RKO (cell line): ENCODE data around the gene HOOK2.
A peak's percentile ranks its signal among the peaks of the same experiment; 100 is the strongest.

Source experiments
- DNase-seq: peaks from one replicate; pipeline ENCODE4 v3.0.0-alpha.2; 2016; ENCODE audit warnings: low spot score

HOOK2 gene

DNA sequence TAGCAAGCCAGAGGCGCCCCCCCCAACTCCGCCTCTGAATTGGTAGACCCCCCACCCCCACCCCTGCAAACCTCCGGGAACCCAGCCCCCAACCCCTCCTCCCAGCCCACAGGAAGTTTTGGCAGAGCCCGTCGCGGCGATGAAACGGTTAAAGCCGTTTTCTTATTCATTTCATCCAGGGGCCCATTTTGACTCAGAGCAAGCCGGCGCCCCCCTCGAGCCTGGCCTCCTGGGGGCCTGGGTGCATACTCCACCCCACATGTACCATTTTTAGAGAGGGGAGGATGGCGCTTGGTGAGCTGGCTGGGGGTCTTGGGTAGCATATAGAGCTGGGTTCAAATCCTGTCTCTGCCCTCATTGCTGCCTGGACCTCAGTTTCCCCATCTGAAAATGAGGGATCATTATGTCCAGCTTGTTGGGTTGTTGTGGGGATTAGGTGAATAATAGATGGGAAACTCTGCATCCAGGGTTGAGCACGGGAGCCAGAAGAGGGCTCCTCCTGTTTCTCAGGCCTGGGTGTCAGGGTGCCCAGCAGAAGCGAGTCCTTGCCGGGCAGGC, 8.0 kb upstream of the HOOK2 start:
- no peak for DNase-seq

DNA sequence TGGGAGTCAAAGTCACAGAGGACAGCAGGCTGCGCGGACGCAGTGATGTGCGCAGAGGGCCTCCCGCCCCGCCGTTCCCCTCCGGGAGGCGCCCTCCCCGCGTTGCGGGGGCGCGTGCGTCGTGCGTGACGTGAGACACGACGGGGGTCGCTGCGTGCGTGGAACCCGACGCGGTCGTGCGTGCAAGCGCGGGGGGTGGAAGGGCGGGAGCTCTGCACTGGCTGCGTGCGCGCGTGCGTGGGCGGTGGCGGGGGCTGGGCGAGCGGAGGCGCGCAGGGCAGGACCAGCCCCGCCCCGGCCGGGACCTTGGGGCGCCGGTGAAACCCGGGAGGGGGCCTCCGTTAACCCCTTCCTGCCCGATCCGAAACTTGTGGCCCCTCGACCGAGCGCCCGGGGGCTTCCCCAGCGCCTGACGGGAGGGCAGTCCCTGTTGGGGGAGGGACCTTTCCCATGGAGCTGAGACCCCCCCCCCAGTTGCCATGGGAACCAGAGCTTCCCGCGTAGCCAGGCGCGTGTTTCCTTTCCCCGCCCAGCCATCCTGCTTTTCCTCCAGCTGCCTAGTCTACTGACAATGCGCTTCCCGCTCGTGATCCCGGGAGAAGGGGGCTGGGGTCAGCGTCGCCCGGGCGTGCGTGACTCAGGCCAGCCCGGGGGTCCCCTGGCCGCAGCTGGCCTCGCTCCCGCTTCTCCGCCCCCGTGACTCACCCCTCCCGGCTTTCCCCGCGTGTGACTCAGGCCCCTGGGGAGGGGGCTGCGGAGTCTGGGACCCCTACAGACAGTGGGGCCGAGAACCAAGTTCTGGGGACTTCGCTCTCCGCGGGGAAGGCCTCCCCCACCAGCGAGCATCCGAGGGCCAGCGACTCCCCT, 7.3 kb upstream of the HOOK2 start:
- DNase-seq = peak; percentile 67

DNA sequence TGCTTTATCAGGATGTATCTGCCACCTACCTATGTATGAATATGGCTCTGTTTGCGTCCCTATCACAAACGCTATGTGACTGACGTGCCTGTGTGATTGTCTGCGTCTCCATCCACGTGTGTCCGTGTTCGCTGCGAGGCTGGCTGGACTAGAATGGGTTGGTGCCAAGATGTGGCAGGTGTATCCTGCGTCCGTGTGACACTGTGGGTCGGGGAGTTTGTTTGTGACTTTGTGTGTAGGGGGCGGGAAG, 6.7 kb upstream of the HOOK2 start:
- no peak for DNase-seq

DNA sequence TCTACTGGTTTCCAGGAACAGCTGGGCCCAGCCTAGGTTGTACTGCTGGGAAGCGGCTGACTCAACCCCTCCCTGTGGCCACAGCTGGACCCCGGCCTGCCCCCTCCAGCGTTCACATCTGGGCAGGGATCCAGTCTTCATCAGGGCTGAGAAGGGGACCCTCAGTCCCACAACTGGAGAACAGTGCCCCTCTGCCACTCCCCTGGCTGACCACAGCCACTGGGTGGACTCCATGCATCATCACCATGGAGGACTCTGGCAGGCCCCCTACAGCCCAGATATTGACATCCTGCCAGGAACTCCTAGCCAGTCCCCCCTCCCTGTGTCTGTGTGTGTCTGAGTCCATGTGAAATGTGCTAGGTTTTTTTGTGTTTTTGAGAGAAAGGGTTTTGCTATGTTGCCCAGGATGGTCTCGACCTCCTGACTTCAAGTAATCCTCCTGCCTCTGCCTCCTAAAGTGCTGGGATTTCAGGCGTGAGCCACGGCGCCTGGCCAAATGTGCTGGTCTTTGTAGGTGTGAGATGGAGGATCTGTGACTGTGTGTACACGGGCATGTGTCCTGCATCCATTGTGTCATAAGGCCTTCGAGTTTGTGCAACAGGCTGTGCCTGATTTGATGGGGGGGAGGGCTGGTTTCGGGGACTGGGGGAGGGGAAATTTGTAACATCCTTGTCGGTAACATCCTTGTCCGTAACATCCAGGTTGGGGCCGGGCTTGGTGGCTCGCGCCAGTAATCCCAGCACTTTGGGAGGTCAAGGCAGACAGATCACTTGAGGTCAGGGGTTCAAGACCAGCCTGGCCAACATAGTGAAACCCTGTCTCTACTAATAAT, 4.0 kb upstream of the HOOK2 start:
- no peak for DNase-seq

DNA sequence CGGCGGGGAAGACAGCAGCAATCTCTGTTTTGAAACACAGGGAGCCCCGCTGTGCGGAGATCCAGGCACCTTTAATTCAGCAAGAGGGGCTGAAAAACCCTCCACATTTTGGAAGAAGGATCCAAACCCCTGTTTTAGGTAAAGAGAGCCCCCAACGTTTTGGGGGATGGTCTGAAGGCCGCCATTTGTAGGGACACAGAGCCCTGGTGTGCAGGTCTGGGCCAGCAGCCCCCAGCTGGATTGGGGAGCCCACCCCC, 3.5 kb upstream of the HOOK2 start:
- DNase-seq = no peak

DNA sequence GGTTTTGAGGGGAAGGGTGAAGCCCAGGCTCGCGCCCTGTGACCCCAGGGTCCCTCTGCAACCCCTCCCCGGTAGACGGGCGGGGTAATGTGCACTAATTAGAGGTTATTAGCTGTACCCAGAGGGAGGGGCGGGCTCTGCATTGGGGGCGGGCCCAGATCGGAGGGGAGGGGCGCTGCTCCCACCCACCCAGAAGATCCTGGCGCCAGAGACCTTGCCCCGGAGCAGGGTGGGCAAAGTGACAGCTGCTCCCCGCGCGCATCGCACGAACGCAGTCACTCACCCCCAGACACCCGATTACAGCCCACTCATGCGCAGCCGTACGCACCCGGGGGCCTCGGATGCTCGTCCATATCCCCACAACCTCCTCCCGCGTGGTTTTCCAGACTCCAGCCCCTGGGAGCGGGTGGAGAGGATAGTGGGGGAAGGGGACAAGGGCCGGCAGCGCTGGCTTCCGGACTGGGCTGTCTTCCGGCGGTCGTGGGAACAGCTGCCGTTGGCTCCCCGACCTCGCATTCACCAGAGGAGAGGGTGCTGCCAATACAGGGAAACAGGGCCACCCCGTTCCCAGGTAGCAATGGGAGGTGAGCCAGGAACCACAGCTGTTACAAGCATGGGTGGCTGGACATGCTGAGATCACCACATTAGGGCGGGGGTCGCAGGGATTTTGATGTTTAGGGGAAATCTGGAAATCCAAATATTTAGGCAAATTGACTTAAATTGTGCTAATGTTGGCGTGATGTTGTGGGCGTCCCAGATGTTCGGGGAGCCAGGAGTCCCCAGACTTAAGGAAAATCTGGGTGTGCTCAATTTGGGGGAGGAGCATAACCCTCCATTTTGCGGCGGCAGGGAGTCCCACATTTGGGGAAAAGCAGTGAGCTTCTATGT, 2.9 kb upstream of the HOOK2 start:
- DNase-seq = no peak

DNA sequence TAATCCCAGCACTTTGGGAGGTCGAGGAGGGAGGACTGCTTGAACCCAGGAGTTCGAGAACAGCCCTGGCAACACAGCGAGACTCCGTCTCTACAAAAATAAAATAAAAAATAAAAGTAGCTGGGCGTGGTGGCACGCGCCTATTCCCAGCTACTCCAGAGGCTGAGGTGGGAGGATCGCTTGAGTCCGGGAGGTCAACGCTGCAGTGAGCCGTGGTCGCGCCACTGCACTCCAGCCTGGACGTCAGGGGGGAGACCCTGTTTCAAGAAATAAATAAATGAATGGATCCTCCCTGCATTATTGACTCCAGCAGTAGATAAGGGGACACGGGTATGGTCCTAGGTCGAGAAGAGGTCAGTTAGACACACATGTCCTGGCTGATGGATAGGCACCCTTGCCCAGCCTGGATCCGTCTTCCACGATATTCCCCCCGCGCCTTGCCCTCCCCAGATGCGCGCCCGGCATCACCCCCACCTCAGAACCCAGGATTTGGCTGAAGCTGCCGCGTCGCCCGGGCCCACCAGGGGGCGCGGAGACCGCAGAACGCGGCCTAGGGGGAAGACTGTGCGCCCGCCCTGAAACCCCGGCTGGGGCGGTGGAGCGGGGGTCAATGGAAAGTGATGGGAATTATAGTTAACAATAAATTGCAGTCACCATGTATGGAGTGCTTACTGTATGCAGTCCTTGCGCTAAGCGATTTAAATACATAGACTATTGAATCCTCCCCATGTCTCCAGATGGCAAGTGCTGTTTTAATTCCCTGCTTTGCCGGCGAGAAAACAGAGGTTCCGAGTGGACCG, 2.1 kb upstream of the HOOK2 start:
- no peak for DNase-seq

DNA sequence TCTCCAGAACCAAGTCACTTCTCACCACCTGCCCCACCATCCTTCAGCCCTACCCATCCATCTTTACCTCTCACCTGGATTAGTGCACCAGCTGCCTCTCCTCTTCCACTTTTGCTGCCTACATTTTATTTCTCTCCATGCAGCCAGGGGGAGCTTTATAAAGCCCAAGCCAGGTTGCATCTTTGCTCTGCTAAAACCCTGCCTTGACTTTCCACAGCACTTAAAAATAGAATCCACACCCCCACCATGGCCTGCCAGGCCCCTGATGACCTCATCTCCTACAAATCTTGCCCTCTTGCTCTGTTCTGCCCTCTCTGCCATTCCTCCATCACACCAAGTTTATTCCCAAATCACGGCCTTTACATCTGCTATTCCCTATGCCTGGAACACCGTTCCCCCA, 1.8 kb downstream of the HOOK2 start:
- peak; percentile 69 for DNase-seq

DNA sequence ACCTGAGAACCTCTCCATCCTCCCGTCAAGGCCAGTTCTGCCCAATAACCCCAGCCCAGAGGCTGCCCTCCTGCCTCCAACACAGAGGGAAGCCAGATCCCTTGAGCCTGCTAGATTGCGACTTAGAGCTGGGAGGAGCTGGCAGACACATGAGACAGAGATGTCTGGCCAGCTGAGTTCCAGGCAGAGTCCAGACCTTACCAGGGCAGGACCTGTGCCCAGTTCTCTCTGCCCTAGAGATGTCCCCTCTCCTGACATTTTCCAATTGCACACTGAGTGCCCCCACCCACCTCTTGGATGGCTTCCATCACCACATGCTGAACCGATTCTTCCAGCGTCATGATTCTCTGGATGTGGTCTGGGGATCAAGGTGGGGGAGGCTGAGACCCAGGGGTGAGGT, 3.0 kb downstream of the HOOK2 start:
- DNase-seq = no peak

DNA sequence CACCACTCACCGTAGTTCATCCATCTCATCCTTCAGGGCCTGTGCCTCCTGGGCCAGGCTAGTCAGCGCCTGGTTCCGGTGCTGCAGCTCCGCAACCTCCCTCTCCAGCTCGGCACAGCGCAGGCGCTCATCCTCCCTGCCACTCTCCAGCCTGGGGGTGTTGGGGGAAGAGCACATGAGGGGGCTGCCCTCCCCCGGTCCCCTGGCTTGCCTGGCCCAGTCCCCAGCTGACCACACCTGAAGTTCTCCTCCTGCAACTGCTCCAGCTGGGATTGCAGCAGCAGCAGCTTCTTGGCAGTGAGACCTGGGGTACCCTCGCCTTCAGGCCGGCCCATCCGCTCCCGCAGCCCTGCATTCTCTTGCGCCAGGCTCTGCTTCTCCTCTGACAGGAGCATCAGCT, 4.4 kb downstream of the HOOK2 start:
- DNase-seq = no peak

DNA sequence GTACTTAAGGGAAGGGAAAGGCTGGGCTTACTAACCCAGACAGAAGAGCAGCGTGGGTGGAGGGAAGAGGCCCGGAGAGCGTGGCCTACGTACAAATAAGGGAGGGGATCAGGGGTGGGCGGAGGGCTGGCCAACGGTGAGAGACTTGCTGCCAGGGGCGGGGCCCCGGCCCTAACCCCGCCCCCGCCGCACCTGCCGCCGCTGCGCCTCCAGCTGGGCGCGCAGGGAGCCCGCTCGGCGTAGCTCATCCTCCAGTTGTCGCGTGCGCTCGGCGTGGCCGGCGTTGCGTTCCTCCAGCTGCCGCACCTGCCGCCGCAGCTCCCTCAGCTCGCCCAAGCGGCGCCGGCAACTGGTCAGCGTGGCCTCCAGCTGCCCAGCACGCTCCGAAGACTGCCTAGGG, 5.7 kb downstream of the HOOK2 start:
- DNase-seq = no peak

DNA sequence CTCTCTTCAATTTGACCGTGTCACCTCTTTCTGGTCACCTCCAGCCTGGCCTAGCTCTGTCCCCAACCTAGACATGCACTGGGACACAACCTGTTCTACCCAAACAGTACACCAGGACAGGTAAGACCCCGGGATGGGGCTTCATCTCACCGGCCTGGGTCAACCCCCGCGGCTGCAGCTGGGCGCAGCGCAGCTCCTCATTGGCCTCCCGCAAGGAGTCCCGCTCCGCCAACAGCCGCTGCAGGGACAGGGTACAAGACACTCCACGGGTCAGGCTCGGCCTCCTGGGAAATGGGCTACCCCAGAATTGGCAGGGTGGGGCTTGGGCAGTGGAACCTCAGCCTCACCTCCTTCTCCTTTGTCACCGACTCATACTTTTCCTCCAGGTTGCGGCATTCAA, 7.7 kb downstream of the HOOK2 start:
- no peak for DNase-seq

DNA sequence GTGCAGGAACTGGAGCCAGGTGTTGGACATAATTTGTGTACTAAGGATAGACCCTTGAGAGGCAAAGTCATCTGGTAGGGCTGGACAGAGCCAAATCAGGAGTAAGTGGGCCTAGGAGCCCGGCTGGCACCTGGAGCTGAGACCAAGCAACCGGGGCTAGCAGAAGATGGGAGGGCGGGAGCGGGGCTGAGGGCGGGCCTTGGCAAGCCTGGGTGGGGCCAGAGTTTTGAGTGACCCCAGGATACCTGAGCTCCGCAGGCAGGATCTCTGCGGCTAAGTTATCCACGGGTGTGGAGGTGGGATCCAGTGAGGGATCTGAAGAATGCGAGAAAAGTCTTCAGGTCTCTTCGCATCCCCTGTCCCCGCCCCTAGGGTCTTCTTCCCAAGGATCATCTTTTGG, 8.2 kb downstream of the HOOK2 start:
- no peak for DNase-seq

DNA sequence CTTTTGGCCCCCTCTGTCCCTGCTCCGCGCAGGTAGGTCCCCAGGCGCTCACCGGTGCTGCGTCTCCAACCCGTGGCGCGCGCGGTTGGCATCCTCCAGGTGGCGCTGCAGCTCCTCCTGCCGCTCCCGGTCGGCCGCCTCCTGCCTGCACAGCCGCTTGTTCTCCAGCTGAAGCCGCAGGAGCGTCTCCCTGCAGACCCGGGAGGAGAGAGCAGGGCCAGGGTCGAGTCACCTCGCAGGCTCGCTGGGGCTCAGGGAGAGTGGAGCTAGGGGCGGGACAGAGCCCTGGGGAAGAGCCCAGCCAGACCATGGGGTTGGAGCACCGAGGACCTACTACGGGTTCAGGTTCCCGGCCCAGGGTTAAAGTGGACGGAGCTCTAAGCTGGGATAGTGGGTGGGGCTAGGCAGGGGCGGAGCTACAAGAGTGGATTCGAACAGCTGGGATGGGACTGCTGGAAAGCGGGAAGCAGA, 9.3 kb downstream of the HOOK2 start:
- DNase-seq = peak; percentile 89

DNA sequence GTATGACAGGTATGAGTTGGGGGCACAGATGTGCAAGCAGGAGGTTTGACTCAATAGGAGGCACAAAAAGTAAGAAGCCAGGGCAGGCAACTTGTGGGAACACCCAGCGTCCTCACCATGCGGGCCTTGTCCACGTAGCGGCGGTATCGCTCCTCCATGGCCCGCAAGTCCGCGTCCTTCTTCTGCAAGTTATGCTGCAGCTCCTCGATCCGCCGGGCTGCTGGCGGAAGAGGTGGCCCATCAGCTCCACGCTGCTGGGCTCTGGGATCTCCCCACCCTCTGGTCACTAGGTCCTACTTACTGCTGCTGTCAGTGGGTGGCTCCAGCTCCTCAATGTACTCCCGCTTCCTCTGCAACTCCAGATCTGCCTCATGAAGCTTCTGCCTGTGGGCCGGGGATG, 10.7 kb downstream of the HOOK2 start:
- DNase-seq = no peak

DNA sequence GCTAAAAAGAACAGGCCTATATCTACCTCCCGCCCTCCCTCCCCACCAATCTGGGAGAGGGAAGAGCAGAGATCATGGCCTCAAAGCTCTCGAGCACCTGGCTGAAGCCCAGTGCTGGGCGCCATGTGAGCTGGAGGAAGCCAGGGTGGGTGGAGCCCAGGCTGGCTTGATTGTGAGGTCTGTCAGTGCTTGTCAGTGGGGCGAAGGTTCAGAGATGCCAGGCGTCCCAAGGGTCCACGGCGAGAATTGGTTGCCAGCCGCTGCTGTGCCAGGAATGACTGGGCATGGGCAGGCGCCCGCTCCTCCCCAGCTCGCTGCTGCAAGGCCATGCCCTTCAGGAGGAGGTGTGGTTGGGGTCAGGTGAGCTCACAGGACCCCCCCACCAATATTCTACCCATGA, 12.3 kb downstream of the HOOK2 start:
- DNase-seq = no peak

DNA sequence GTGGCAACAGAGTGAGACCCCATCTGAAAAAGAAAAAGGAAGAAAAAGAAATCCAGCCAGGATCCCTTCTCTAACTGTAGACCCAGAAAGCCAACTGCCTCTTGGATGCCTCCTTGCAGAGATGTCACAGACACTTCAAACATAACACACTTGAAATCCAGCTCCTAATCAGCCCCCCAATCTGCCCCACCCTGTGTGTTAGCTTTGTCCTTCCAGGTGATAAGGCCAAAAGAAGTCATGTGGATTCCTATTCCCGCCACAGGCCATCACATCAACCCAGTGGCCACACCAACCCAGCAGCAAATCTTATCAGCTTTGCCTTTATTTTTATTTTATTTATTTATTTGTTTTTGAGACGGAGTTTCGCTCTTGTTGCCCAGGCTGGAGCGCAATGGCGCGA, 15.7 kb downstream of the HOOK2 start:
- DNase-seq = no peak

DNA sequence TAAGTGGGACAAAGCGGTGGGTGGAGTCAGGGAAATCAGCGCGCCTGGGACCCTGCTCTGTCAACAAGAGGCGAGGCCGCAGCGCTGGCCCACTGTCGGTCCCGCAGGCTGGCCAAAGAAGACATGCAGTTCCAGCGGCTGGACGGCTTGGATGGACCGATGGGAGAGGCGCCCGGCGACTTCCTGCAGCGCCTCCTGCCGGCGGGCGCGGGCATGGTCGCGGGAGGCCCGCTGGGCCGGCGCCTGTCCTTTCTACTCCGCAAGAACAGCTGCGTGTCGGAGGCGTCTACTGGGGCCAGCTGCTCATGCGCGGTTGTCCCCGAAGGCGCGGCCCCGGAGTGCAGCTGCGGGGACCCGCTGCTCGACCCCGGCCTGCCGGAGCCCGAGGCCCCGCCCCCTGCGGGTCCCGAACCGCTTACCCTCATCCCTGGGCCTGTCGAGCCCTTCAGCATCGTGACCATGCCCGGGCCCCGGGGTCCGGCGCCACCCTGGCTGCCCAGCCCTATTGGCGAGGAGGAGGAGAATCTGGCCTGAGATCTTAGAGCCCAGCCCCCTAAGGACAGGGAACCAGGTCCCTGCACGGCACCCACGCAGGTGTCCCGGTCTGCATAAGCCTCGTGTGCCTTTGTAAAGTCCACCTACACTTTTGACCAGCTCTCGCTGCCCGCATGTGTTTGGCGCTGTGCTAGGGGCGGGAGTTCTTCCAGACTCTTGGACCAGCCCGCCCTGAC, 17.6 kb downstream of the HOOK2 start:
- DNase-seq = peak; percentile 46

DNA sequence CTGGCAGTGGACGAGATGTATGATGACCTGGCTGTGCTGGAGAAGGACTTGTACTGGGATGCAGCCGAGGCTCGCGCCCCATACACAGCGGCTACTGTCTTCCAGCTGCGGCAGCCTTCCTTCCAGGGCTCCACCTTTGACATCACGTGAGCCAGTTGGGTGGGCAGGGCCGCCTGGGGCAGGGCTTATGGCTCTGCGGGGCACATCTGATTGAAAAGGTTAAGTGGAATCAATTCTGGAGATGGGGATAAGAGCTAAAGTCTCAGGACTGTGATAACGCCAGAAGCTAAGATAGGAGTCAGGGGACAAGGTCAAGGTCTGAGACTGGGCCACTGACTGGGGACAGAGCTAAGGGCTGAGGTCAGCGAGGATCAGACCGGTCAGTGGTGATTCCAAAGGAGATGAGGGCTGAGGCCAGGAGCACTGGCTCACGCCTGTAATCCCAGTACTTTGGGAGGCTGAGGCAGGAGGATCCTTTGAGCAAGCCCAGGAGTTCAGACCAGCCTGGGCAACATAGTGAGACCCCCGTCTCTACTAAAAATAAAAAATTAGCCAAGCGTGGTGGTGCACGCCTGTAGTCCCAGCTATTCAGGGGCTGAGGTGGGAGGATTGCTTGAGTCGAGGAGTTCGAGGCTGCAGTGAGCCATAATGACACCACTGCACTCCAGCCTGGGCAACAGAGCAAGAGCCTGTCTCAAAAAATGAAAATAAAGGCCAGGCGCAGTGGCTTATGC, 19.0 kb downstream of the HOOK2 start:
- no peak for DNase-seq

DNA sequence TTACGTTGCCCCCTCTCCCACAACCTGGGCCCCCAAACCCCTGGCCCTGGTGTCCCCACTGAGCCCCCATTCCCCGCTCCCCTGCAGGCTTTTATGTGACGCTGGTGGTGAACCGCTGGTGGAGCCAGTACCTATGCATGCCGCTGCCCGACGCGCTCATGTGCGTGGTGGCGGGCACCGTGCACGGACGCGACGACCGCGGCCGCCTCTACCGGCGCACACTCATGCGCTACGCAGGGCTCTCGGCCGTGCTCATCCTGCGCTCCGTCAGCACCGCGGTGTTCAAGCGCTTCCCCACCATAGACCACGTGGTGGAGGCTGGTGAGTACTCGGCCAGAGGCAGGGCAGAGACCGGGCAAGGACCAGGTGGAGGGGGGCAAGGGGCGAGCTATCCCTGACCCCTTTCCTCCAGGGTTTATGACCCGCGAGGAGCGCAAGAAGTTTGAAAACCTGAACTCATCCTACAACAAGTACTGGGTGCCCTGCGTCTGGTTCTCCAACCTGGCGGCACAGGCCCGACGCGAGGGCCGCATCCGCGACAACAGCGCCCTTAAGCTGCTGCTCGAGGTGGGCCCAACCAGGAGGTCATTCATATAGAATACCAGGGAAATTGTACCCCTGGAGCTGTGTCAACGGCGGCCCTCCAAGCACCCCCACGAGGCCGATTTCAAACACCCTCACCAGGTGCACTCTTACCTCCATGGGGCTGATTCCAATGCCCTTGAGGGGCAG, 20.7 kb downstream of the HOOK2 start:
- DNase-seq = no peak
